Mucosa of descending colon (tissue), 3 donors: ENCODE results near the gene SH3TC2. TPM values are rescaled to one million over a fixed set of nuclear protein-coding genes. Genes with fewer than 3 reads are reported as not detected.

ENCODE experiments used
- ATAC-seq: fragments of 200-7000 bp; cut with Tn5 transposase; one replicate; pipeline ENCODE4 v1.9.1; 2020; ENCODE audit warnings: mild to moderate bottlenecking, moderate library complexity
- DNase-seq, 3 donors: peaks; one replicate each; pipeline ENCODE4 v3.0.0-alpha.2; 2020
- H3K36me3 ChIP-seq: fragments of 200-600 bp; one replicate; pipeline ENCODE4 v1.8.0; 2021; ENCODE audit warnings: low read depth, mild to moderate bottlenecking
- H3K4me1 ChIP-seq: fragments of 200-600 bp; one replicate; pipeline ENCODE4 v1.8.0; 2021; ENCODE audit warnings: low read depth, mild to moderate bottlenecking
- H3K4me3 ChIP-seq: fragments of 200-600 bp; one replicate; pipeline ENCODE4 v1.8.0; 2021; ENCODE audit warnings: mild to moderate bottlenecking
- H3K9me3 ChIP-seq: fragments of 200-600 bp; one replicate; pipeline ENCODE4 v1.8.0; 2021; ENCODE audit warnings: mild to moderate bottlenecking
- CTCF ChIP-seq: fragments of 200-600 bp; IDR thresholded peaks from one replicate; pipeline ENCODE4 v1.8.0; 2022; ENCODE audit warnings: antibody characterized with exemption, mild to moderate bottlenecking
- intact Hi-C, 2 donors: fragments of 100-400 bp; cut with DNase I in 1 of 2; cut with micrococcal nuclease in 1 of 2; formaldehyde crosslinking; loops; one replicate each; pipeline versions ENCODE4 v1.11.0 to v1.11.1; 2022; cut with DNase I, micrococcal nuclease
- total RNA-seq, 3 donors: library from RNA; stranded (reverse); fragmentation: NEBNext Ultra II Directional in 2 of 3; extraction: Animal tissue kit (Norgen Biotek cat#: 25700) in 2 of 3; gene quantifications; one replicate each; pipeline versions ENCODE4 v1.2.1 to v1.2.4, GENCODE V29; 2021 to 2023
- donor health status: DM: no; HTN: no; CAD: no; lungs with moderate emphysema.
- donor health status: DM: no; HTN: no; CAD: no.
- donor health status: DM: no; HTN: yes; CAD: no.

The SH3TC2 gene
- total RNA-seq, 3 donors from 2014 or later: 1.3 to 3.9 (median 2.2) TPM

- H3K9me3 ChIP-seq: no peaks in the 10 kb centered on the region
- H3K4me3 ChIP-seq: no peak overlapping the region
- H3K4me1 ChIP-seq: peaks cover 5% of the 10 kb centered on the region
- peak; percentile 30 for ATAC-seq
- no peak for TF ChIP-seq CTCF
- no peaks in the 10 kb centered on the region for H3K36me3 ChIP-seq
- no peak for DNase-seq
- intact Hi-C loops: loop anchor here in 1 of 2 donors (10.0 kb wide), 1 partner anchor 261 kb away; no protein-coding TSS in a partner anchor
Measured at GRCh38 chr5:148996270-148996669, 66.6 kb downstream of the SH3TC2 start.

GRCh38 chr5:148995791-148996190 lies 67.1 kb downstream of the SH3TC2 start:
- no peak for TF ChIP-seq CTCF
- ATAC-seq: peak; percentile 15

GRCh38 chr5:148993283-148993936 lies 69.5 kb downstream of the SH3TC2 start:
- ATAC-seq: no peak
- Histone ChIP-seq H3K9me3 (no peaks in the 10 kb centered on the region), H3K4me3 (no peak overlapping the region), H3K36me3 (no peaks in the 10 kb centered on the region), H3K4me1 (peaks cover 5% of the 10 kb centered on the region)
- intact Hi-C loops: loop anchor here in 1 of 2 donors (10.0 kb wide), 1 partner anchor 259 kb away; no protein-coding TSS in a partner anchor
- TF ChIP-seq CTCF: no peak
- DNase-seq: no peak

More at GRCh38 chr5:148995791-148996190, 67.1 kb downstream of the SH3TC2 start:
- peaks cover 5% of the 10 kb centered on the region for H3K4me1 ChIP-seq
- no peaks in the 10 kb centered on the region for H3K36me3 ChIP-seq
- intact Hi-C loops: loop anchor here in 1 of 2 donors (10.0 kb wide), 1 partner anchor 261 kb away; no protein-coding TSS in a partner anchor
- no peak for DNase-seq
- no peaks in the 10 kb centered on the region for H3K9me3 ChIP-seq
- H3K4me3 ChIP-seq: no peak overlapping the region

GRCh38 chr5:148992265-148992664 lies 70.6 kb downstream of the SH3TC2 start:
- DNase-seq (no peak), ATAC-seq (no peak)
- H3K36me3 ChIP-seq: no peaks in the 10 kb centered on the region
- no peak overlapping the region for H3K4me3 ChIP-seq
- peaks cover 5% of the 10 kb centered on the region for H3K4me1 ChIP-seq
- intact Hi-C loops: loop anchor here in 1 of 2 donors (10.0 kb wide), 1 partner anchor 257 kb away; no protein-coding TSS in a partner anchor
- no peak for TF ChIP-seq CTCF
- no peaks in the 10 kb centered on the region for H3K9me3 ChIP-seq

- Histone ChIP-seq H3K36me3 (no peaks in the 10 kb centered on the region), H3K4me1 (peaks cover 5% of the 10 kb centered on the region), H3K9me3 (no peaks in the 10 kb centered on the region), H3K4me3 (no peak overlapping the region)
- DNase-seq (no peak), ATAC-seq (no peak)
- intact Hi-C loops: loop anchor here in 1 of 2 donors (10.0 kb wide), 1 partner anchor 257 kb away; no protein-coding TSS in a partner anchor
- TF ChIP-seq CTCF: no peak
Measured at GRCh38 chr5:148991566-148991965, 71.3 kb downstream of the SH3TC2 start.
